Stomach (tissue), 9 donors: ENCODE results near the gene NUB1. TPM values are rescaled to one million over a fixed set of nuclear protein-coding genes. Genes with fewer than 3 reads are reported as not detected.

Source experiments
- DNase-seq, 2 donors: peaks; one replicate each; pipeline versions ENCODE4 v3.0.0 to v3.0.0-alpha.2; 2013 to 2019
- H3K27ac ChIP-seq, 5 donors: fragments of 200-600 bp in 4 of 5; sonication (generic) in 4 of 5; one replicate each; pipeline ENCODE4 v1.5.1; 2013 to 2019; ENCODE audit warnings: mild to moderate bottlenecking in 1 of 5, moderate library complexity in 1 of 5
- H3K27me3 ChIP-seq, 3 donors: fragments of 200-600 bp; sonication (generic); one replicate each; pipeline ENCODE4 v1.5.1; 2017 to 2019; ENCODE audit warnings: mixed run types in 1 of 3
- H3K36me3 ChIP-seq, 4 donors: fragments of 200-600 bp; sonication (generic); 1 replicate in 3 of 4; 2 replicates in 1 of 4; pipeline ENCODE4 v1.5.1; 2016 to 2019
- H3K4me1 ChIP-seq, 4 donors: fragments of 200-600 bp; sonication (generic); one replicate each; pipeline ENCODE4 v1.5.1; 2016 to 2019
- H3K4me3 ChIP-seq, 4 donors: fragments of 200-600 bp; sonication (generic) in 3 of 4; one replicate each; pipeline ENCODE4 v1.5.1; 2016 to 2019; ENCODE audit warnings: mild to moderate bottlenecking in 1 of 4
- H3K9me3 ChIP-seq, 4 donors: fragments of 200-600 bp; sonication (generic); one replicate each; pipeline ENCODE4 v1.5.1; 2016 to 2019
- EP300 ChIP-seq: sonication (generic); formaldehyde crosslinking; IDR thresholded peaks from one replicate; pipeline ENCODE4 v1.6.1; 2017; ENCODE audit warnings: antibody characterized with exemption
- POLR2A ChIP-seq, 4 donors: fragments of 450-650 bp; IDR thresholded peaks; one replicate each; pipeline ENCODE4 v1.6.1; 2016; ENCODE audit warnings: antibody characterized with exemption in 4 of 4, control low read depth in 2 of 4, mild to moderate bottlenecking in 1 of 4, moderate library complexity in 1 of 4
- POLR2AphosphoS5 ChIP-seq, 3 donors: sonication (generic); formaldehyde crosslinking; IDR thresholded peaks; one replicate each; pipeline ENCODE4 v1.6.1; 2016; ENCODE audit warnings: antibody characterized with exemption in 3 of 3
- WGBS, 5 donors: extraction: QIAGEN DNeasy Blood & Tissue Kit in 3 of 5; methylation state at CpG; one replicate each; pipeline versions ENCODE4 v1.1.5 to v1.1.7; 2013 to 2018; 5-methylcytosine and 5-hydroxymethylcytosine counted together
- intact Hi-C: fragments of 100-400 bp; cut with DNase I; formaldehyde crosslinking; loops from one replicate; pipeline ENCODE4 v1.15.1; 2023; ENCODE audit warnings: low total_unique reads
- polyA plus RNA-seq, 3 donors: library from polyadenylated mRNA; stranded (reverse); fragments of 200-250 nt; gene quantifications; one replicate each; pipeline ENCODE4 v1.2.3, GENCODE V29; 2013
- total RNA-seq, 5 donors: library from RNA; depleted of rRNA; stranded (reverse); fragments of >200 nt; gene quantifications; one replicate each; pipeline versions ENCODE4 v1.1.0 to v1.2.3, GENCODE V29; 2014 to 2016
- TF ChIP-seq, protein P1 (sequence below), 7 experiments: fragments of 450-650 bp in 4 of 7; fragments of 200-600 bp in 3 of 7; sonication (generic) in 3 of 7; IDR thresholded peaks; one replicate each; pipeline ENCODE4 v1.5.1; 2016 to 2019; ENCODE audit warnings: antibody characterized with exemption in 7 of 7, control low read depth in 2 of 7, mild to moderate bottlenecking in 1 of 7
- donor health status: healthy with polysubstance abuse.
- donor health status: Bipolar disorder and iron deficiency.
- donor health status: healthy.

The NUB1 gene
- total and polyA plus RNA-seq, 8 donors = 16.3 to 121 (median 32.5) TPM

DNA sequence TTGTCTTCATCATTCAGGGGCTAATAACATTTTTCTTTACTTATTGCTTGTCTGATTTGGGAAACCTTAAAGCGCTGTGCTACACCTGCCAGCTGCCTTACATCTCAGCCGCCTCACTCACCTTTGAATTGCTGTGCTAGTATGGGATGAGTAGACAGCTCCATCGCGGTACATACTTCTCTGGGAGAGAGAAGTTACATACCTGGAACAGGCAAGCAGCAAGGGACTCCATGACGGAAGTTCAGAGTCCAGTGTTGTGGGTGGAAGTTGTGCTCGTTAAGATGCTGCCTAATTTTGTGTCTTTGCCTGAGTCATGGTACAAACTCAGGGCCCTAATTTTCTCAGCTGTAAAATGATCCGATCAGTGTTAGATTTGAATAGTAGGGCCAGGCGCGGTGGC, 1.9 kb downstream of the NUB1 start:
- Histone ChIP-seq H3K27ac (no peak overlapping the region), H3K9me3 (no peaks in the 10 kb centered on the region), H3K27me3 (no peaks in the 10 kb centered on the region), H3K36me3 (peaks cover 4 to 48% (median 36%) of the 10 kb centered on the region in 4 donors), H3K4me3 (no peak overlapping the region), H3K4me1 (peaks cover 19 to 71% (median 43%) of the 10 kb centered on the region in 4 donors)
- WGBS, 5 donors = 93 to 97% (median 95%) methylated on average over 9 of the region's 9 CpGs
- no peak for DNase-seq
- TF ChIP-seq, protein P1, sequence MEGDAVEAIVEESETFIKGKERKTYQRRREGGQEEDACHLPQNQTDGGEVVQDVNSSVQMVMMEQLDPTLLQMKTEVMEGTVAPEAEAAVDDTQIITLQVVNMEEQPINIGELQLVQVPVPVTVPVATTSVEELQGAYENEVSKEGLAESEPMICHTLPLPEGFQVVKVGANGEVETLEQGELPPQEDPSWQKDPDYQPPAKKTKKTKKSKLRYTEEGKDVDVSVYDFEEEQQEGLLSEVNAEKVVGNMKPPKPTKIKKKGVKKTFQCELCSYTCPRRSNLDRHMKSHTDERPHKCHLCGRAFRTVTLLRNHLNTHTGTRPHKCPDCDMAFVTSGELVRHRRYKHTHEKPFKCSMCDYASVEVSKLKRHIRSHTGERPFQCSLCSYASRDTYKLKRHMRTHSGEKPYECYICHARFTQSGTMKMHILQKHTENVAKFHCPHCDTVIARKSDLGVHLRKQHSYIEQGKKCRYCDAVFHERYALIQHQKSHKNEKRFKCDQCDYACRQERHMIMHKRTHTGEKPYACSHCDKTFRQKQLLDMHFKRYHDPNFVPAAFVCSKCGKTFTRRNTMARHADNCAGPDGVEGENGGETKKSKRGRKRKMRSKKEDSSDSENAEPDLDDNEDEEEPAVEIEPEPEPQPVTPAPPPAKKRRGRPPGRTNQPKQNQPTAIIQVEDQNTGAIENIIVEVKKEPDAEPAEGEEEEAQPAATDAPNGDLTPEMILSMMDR (IDR thresholded peaks at IDR 0.05) = no peak
- TF ChIP-seq POLR2A (IDR thresholded peaks at IDR 0.05) = no peak
- no peak for TF ChIP-seq POLR2AphosphoS5 (IDR thresholded peaks at IDR 0.05)
- no peak for TF ChIP-seq EP300
- intact Hi-C loops = no loop called here

DNA sequence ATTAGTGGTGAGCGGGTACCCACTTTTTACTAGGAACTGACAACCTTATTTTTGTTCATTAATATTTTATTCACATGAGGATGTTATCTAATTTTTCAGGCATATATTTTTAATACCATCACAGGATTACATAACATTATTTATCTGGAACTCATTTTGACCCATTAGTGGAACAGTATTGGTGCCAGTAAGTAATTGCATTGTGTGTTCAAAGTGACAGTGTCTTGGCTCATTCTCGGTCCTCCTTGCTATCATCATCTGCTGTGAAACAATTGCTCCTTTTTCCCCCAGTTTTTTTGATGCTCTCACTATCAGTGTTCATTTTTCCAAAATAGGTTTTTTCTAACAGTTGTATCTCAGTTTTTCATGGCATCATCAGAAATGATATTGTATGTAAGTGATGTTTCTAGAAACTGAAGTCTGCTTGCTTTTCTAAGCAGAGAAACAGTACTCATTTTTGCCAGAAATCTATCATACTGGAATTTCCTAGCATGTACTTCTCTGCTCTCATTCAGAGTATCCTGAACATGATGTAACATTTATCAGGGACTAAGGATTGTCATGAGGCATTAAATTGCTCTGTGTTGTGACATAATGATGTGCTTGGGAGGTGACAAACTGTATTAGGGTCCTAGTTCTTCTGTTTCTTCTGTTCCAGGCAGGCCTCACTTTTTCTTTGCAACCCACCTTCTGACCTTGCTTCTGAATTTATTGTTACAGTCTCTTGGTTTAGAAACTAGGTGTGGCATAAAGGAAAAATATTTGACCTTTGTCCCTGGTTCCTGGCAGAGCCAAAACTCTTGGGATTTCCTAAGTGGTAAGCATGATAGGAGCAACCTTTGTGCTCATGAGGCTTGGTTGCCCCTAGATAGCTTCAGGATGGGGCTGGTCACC, 4.2 kb downstream of the NUB1 start:
- 61 to 74% (median 70%) methylated on average over 2 of the region's 2 CpGs for WGBS, 5 donors
- Histone ChIP-seq H3K4me3 (no peak overlapping the region), H3K36me3 (peaks cover 8 to 62% (median 47%) of the 10 kb centered on the region in 4 donors), H3K4me1 (peaks cover 19 to 85% (median 43%) of the 10 kb centered on the region in 4 donors), H3K9me3 (no peaks in the 10 kb centered on the region), H3K27ac (peak overlapping the region; percentile 42 to 69 (median 58)), H3K27me3 (no peaks in the 10 kb centered on the region)
- intact Hi-C loops = loop anchor here (5.0 kb wide), 1 partner anchor 34 kb away; no protein-coding TSS in a partner anchor
- TF ChIP-seq POLR2AphosphoS5 (IDR thresholded peaks at IDR 0.05) (peak in 1 of 3 donors; percentile 24), EP300 (no peak), POLR2A (IDR thresholded peaks at IDR 0.05) (no peak)
- TF ChIP-seq, protein P1 (IDR thresholded peaks at IDR 0.05) = no peak
- DNase-seq = peak in 1 of 2 donors; percentile 34

DNA sequence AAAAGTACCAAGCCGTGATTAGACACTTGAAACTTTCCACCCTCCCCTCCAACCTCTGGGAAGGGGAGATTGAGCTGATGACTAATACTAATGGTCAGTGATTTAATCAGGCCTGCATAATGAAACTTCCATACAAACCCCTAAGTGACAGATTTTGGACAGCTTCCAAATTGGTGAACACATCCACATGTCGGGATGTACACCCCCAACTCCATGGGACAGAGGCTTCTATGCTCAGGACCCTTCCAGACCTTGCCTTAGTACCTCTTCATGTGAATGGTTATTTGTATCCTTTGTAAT, 4.8 kb downstream of the NUB1 start:
- Histone ChIP-seq H3K36me3 (peaks cover 14 to 68% (median 53%) of the 10 kb centered on the region in 4 donors), H3K4me3 (no peak overlapping the region), H3K27ac (peak overlapping the region; percentile 42 to 69 (median 58)), H3K27me3 (no peaks in the 10 kb centered on the region), H3K9me3 (no peaks in the 10 kb centered on the region), H3K4me1 (peaks cover 15 to 85% (median 40%) of the 10 kb centered on the region in 4 donors)
- TF ChIP-seq POLR2AphosphoS5 (IDR thresholded peaks at IDR 0.05) = no peak
- TF ChIP-seq, protein P1 (IDR thresholded peaks at IDR 0.05) = no peak
- TF ChIP-seq POLR2A (IDR thresholded peaks at IDR 0.05) = no peak
- TF ChIP-seq EP300 = no peak
- 16 to 42% (median 35%) methylated on average over 2 of the region's 2 CpGs for WGBS, 5 donors
- intact Hi-C loops = loop anchor here (5.0 kb wide), 1 partner anchor 34 kb away; no protein-coding TSS in a partner anchor
- DNase-seq = no peak

DNA sequence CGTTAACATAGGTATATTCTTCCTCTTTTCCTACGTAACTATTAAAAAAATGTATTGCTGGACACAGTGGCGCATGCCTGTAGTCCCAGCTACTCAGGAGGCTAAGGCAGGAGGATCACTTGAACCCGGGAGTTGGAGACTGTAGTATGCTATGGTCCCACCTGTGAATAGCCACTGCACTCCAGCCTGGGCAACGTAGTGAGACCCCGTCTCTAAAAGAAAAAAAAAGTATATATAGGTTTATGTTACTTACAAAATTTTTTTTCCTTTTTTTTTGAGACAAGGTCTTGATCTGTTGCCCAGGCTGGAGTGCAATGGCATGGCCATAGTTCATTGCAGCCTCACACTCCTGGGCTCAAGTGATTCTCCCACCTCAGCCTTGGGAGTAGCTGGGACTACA, 5.6 kb downstream of the NUB1 start:
- peaks cover 16 to 76% (median 61%) of the 10 kb centered on the region in 4 donors for H3K36me3 ChIP-seq

More for the DNA sequence above, 5.6 kb downstream of the NUB1 start:
- Histone ChIP-seq H3K27me3 (no peaks in the 10 kb centered on the region), H3K27ac (peak overlapping the region in 1 of 5 donors; percentile 12), H3K4me1 (peaks cover 15 to 88% (median 39%) of the 10 kb centered on the region in 4 donors), H3K4me3 (no peak overlapping the region), H3K9me3 (no peaks in the 10 kb centered on the region)
- TF ChIP-seq, protein P1 (IDR thresholded peaks at IDR 0.05) = no peak
- no peak for TF ChIP-seq POLR2AphosphoS5 (IDR thresholded peaks at IDR 0.05)
- TF ChIP-seq EP300 = no peak
- TF ChIP-seq POLR2A (IDR thresholded peaks at IDR 0.05) = no peak
- no peak for DNase-seq
- intact Hi-C loops = loop anchor here (5.0 kb wide), 1 partner anchor 35 kb away; no protein-coding TSS in a partner anchor
- WGBS, 5 donors = 90 to 97% (median 93%) methylated on average over 6 of the region's 6 CpGs
